ENCODE data around the gene PRPSAP1.

PRPSAP1 gene

DNA sequence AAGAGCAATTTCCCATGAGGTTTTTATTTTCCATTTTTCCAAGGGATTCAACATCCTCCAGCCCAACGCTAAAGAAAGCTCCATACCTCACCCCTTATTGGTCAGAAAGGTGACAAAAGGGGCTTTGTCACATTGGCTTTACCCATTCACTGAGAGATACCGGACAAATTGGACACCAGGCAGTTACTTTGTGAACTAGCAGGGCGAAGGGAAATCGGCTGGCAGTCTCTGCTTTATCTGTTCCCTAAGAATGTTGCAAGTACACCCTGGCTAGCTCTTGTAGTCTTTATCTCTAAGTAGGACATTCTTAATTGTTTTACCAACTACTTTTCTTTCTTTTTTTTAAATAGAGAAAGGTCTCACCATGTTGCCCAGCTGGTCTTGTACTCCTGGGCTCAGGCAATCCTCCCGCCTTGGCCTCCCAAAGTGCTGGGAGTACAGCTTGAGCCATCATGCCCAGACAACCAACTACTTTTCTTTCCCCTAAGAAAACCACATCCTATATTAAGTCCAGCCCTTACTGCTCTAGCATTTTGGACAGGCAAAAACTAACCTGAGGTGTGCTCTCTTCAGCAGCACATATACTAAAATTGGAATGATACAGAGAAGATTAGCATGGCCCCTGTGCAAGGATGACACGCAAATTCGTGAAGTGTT, 16.8 kb downstream of the PRPSAP1 start:
- in situ Hi-C loops (cut with MboI; ENCODE audit: low pct_unique_long_range_greater_than_20kb, low sequenced_read_pairs, unreplicated experiment) = no loop called here
- TF ChIP-seq, protein P1, sequence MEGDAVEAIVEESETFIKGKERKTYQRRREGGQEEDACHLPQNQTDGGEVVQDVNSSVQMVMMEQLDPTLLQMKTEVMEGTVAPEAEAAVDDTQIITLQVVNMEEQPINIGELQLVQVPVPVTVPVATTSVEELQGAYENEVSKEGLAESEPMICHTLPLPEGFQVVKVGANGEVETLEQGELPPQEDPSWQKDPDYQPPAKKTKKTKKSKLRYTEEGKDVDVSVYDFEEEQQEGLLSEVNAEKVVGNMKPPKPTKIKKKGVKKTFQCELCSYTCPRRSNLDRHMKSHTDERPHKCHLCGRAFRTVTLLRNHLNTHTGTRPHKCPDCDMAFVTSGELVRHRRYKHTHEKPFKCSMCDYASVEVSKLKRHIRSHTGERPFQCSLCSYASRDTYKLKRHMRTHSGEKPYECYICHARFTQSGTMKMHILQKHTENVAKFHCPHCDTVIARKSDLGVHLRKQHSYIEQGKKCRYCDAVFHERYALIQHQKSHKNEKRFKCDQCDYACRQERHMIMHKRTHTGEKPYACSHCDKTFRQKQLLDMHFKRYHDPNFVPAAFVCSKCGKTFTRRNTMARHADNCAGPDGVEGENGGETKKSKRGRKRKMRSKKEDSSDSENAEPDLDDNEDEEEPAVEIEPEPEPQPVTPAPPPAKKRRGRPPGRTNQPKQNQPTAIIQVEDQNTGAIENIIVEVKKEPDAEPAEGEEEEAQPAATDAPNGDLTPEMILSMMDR (IDR thresholded peaks at IDR 0.05; ENCODE audit: extremely low read depth, insufficient read depth, missing control alignments) = no peak
- DNase-seq (ENCODE audit: low spot score) = no peak

DNA sequence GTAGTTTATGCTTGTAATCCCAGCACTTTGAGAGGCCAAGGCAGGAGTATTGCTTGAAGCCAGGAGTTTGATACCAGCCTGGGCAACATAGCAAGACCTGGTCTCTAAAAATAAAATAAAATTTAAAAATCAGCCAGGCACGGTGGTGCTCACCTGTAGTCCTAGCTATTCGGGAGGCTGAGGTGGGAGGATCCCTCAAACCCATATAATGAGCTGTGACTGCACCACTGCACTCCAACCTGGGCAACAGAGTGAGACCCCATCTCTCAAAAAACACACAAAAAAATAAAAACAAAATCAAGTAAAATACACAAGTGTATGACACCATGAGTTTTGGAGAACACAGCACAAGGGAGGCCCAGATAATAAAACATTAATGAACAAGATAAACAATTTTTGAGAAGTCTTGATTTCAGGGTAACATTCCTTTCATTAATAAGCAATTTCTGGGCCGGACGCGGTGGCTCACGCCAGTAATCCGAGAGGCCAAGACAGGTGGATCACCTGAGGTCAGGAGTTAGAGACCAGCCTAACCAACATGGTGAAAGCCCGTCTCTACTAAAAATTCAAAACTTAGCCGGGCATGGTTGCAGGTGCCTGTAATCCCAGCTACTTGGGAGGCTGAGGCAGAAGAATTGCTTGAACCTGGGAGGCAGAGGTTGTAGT, 17.9 kb downstream of the PRPSAP1 start:
- TF ChIP-seq, protein P1 (IDR thresholded peaks at IDR 0.05; ENCODE audit: extremely low read depth, insufficient read depth, missing control alignments) = no peak
- no peak for DNase-seq (ENCODE audit: low spot score)
- in situ Hi-C loops (cut with MboI; ENCODE audit: low pct_unique_long_range_greater_than_20kb, low sequenced_read_pairs, unreplicated experiment) = no loop called here

DNA sequence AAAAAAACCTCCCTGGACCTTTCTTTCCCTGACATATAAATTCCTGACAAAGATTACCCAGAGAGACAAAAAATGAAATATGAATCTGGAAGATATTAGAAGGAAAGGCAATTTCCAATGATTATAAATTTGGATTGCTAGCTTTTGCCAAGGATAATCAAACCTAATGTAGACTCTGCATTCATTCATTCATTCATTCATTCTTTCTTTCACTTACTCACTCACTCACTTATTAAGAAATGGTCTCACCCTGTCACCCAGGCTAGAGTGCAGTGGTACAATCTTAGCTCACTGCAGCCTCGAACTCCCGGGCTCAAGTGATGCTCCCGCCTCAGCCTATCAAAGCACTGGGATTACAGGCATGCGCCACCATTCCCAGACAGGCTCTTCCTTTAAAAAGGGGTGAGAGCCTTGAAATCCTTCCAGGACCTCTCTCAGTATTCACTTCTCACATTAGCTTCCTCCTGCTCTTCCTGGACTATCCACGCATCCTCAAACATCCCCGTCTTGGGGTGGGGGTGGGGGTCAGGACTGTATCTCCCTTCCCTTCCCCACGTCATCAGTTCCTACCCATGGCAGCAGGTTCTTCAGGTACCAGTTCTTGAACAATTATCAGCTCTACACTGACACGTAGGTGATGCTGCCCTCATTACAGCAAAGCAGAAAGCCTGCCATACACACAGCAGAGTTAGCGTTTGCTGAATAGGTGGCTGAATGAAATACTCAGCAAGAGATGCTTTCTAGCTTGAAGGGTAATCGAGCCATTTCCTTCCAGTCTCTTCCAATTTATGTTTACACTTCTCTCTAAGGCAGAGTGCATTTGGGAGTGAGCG, 19.8 kb downstream of the PRPSAP1 start:
- DNase-seq (ENCODE audit: low spot score) = no peak
- in situ Hi-C loops (cut with MboI; ENCODE audit: low pct_unique_long_range_greater_than_20kb, low sequenced_read_pairs, unreplicated experiment) = no loop called here
- TF ChIP-seq, protein P1 (IDR thresholded peaks at IDR 0.05; ENCODE audit: extremely low read depth, insufficient read depth, missing control alignments) = no peak

DNA sequence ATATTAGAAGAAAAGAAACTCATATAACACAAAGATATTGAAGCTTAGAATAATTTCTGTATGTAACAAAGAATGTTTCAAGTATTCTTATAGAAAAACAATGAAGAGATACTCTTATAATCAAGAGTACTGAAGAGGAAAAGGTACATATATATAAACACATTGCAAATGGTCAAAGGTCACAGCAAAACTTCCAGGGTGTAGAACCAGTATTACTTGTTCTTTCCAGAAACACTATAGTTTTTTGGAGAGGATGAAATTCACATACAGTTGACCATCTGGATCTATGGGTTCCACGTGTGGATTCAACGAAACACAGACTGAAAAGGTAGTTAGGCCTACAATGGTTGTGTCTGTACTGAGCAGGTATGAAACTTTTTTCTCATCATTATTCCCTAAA, 22.6 kb downstream of the PRPSAP1 start:
- in situ Hi-C loops (cut with MboI; ENCODE audit: low pct_unique_long_range_greater_than_20kb, low sequenced_read_pairs, unreplicated experiment) = no loop called here
- TF ChIP-seq, protein P1 (IDR thresholded peaks at IDR 0.05; ENCODE audit: extremely low read depth, insufficient read depth, missing control alignments) = no peak
- no peak for DNase-seq (ENCODE audit: low spot score)

DNA sequence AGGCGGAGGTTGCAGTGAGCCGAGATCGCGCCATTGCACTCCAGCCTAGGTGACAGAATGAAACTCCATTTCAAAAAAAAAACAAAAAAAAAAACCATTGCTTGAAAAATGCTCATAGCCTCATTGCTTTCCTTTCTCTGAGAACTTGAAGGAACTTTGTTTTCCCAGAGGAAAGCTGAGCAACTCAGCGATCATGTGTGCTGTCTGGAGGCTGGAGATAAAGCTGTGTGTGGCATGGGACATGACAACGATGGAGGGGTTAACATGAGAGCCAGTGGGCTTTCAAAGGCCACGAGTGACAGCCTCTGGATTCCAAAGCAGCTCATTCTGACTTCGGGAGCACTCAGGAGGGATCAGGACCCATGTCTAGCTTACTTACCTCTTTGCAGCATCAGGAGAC, 24.1 kb downstream of the PRPSAP1 start:
- TF ChIP-seq, protein P1 (IDR thresholded peaks at IDR 0.05; ENCODE audit: extremely low read depth, insufficient read depth, missing control alignments) = no peak
- no peak for DNase-seq (ENCODE audit: low spot score)
- in situ Hi-C loops (cut with MboI; ENCODE audit: low pct_unique_long_range_greater_than_20kb, low sequenced_read_pairs, unreplicated experiment) = no loop called here

DNA sequence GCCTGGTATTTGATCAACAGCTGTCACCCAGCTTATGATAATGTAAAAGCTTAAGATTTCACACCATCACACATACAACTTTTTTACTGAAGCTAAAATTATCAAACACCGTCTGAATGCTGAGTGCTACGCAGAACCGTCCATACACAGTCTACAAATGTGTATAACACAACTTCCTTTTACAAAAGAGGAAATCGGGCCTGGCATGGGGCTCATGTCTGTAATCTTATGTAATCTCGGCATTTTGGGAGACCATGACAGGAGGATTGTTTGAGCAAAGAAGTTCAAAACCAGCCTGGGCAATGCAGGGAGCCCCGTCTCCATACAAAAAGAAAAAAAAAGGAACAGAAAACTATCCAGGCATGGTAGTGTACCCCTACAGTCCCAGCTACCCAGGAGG, 26.0 kb downstream of the PRPSAP1 start:
- in situ Hi-C loops (cut with MboI; ENCODE audit: low pct_unique_long_range_greater_than_20kb, low sequenced_read_pairs, unreplicated experiment) = no loop called here
- TF ChIP-seq, protein P1 (IDR thresholded peaks at IDR 0.05; ENCODE audit: extremely low read depth, insufficient read depth, missing control alignments) = no peak
- DNase-seq (ENCODE audit: low spot score) = no peak

All from GM13977 (cell line).